ENCODE measurements around the gene PRKCSH. TPM values are rescaled to one million over a fixed set of nuclear protein-coding genes. Genes with fewer than 3 reads are reported as not detected.
"Not testable (repeated sequence)": the region's sequence is repeated elsewhere in the genome, so short reads cannot be mapped to it uniquely, and the experiment has no call there.

Gene PRKCSH
- total RNA-seq, 1 donor from 2014 or later = 100 TPM

DNA sequence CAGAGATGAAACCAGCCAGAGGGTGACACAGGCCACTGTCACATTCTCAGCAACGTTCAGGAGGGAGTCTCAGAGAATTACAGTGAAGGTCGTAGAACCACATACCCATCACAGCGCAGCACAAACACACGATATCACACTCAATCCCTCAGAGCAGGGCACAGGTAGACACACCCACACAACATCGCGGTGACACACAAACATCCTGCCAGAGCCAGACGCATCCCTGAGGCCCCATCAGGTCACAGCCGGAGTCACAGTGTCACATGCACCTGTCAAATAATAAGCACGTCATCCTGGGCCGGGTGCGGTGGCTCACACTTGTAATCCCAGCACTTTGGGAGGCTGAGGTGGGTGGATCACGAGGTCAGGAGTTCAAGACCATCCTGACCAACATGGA is 28.0 kb downstream of the PRKCSH start:
- DNase-seq (ENCODE audit: low spot score) = no peak
- intact Hi-C loops (cut with DNase I) = no loop called here

DNA sequence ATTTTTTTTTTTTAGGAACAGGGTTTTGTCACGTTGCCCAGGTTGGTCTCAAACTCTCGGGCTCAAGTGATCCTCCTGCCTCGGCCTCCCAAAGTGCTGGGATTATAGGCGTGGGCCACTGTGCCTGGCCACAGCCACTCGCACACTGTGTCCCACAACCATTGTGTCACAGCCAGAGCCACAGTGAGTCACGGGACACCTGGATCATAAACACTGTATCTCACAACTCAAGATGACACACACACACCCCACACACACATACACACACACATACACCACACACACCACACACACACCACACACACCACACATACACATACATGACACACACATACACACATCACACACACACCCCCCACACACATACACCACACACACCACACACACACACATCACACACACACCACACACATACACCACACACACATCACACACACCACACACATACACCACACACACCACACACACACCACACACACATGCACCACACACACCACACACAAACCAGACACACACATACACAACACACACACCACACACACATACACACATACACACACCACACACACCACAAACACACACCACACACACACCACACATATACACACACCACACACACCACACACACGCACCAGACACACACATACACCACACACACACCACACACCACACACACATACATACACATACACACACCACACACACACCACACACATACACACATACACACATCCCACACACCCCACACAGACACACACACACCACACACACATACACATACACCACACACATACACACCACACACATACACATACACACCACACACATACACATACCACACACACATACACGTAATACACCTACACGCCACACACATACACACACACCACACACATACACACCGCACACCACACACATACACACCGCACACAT is 29.2 kb downstream of the PRKCSH start:
- no peak for DNase-seq (ENCODE audit: low spot score)
- intact Hi-C loops (cut with DNase I) = no loop called here

DNA sequence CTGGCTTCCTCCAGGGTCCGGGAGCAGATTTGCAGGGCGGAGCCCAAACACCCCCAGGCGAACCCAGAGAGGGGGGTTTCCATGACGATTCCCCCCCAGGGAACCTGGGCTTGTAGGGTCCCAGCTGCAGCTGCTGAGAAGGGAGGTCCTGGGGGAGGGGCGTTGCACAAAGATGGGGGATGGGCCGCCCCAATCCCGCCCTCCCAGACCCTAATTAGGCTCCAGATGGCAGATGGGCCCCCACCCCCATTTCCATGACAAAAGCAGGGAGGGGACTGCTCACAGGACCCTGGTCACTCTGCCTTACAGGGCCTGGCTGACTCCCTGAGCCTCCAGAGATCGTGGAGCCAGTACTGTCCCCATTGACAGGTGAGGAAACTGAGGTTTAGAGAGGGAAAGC is 30.2 kb downstream of the PRKCSH start:
- intact Hi-C loops (cut with DNase I) = no loop called here
- DNase-seq (ENCODE audit: low spot score) = no peak

DNA sequence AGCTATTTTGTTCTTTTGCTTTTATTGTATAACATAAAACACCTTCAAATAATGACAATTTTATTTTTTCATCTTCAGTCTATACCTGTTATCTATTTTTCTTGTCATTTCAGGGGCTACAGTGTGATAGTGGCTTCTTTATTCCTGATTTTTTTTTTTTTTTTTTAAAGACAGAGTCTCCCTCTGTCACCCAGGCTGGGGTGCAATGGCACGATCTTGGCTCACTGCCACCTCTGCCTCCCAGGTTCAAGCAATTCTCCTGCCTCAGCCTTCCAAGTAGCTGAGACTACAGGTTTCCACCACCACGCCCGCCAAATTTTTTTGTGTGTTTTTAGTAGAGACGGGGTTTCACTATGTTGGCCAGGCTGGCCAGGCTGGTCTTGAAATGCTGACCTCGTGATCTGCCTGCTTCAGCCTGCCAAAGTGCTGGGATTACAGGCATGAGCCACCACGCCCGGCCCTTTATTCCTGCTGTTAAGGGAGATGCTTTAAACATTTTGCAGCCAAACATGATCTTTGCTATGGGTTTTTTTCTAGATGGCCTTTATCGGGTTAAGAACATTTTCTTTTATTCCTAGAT is 32.9 kb downstream of the PRKCSH start:
- DNase-seq (ENCODE audit: low spot score); intact Hi-C loops (cut with DNase I): not testable (repeated sequence)

DNA sequence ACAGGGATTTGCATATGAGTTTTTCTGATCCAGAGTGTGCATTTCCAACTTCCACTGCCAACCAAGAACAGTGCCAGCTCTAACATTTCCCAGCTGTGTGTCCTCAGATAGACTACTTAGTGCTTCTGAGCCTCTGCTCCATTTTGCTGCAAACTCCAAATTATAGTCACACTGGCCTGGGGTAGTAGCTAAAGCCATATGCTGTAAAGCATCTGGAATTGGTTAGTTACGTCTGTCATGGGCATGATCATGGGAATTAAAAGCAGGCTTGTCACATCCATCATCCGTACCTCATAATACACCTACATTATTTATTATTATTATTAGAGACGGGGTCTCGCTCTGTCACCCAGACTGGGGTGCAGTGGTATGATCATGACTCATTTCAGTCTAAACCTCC is 38.3 kb downstream of the PRKCSH start:
- intact Hi-C loops (cut with DNase I) = no loop called here
- DNase-seq (ENCODE audit: low spot score) = no peak

DNA sequence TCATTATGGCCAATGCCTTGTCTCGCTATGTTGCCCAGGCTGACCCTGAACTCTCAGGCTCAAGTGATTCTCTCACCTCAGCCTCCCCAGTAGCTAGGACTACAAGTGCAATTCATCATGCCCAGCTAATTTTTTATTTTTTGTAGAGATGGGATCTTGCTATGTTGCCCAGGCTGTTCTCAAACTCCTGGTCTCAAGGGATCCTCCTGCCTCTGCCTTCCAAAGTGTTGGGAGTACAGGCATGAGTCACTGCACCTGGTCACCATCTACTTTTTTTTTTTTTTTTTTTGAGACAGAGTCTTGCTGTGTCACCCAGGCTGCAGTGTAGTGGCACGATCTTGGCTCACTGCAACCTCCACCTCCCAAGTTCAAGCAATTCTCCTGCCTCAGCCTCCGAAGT is 39.9 kb downstream of the PRKCSH start:
- DNase-seq (ENCODE audit: low spot score); intact Hi-C loops (cut with DNase I): not testable (repeated sequence)

DNA sequence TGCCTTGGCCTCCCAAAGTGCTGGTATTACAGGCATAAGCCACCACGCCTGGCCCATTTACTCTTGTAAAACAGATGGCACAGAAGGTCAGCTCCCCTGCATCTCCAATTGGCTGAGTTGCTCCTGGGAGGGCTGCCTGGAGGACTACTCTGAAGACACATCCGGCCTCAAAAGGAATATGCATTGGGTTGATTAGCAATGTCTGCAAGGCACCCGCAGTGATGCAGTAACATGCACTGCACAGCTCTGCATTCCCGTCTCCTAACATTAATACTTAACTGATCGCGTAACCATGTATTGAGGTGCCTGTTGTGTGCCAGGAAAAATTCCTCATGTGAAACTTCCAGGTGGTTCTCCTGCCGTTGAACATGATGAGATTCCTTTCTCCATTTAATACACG is 40.4 kb downstream of the PRKCSH start:
- no peak for DNase-seq (ENCODE audit: low spot score)
- intact Hi-C loops (cut with DNase I) = no loop called here

DNA sequence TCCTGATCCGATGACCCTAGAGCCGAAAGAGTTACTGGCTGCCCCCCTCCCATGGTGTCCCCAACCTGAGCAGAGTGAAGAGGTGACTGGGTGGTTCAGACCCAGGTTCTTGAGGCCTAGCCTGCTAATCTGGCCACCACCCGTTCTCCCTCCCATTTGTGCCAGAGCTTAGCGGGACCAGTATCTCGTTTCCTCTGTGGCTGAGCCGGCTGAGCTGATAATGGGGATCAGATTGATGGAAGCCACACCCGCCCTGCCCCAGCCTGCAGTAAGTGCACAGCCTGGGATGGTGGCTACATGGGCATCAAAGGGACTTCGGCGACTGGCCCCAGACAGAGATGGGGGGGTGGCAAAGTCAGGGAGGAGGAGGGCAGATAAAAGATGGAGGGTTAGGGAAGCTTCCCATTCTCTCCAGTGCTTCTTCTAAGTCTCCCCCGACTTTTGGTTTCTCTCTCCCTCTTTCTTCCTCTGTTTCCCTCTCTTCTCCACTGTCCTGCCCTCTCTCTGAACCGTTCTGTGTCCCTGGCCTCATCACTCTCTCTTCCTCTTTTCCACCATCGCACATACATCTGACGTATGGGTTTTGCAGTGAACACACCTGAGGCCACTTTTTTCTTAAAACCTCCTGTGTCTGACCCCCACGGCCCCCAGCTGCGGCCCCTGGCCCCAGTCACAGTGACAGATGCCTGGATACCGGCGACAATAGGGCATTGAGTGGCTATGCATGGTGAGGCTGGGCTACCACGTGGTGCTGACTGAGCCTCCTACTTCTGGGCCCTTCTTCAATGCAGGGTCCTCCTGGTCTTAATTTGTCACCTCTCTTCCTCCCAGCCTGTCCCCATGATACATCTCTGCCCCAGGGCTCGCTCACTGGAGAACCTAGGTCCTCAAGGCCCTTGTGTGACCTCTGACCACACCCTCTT is 43.0 kb downstream of the PRKCSH start:
- intact Hi-C loops (cut with DNase I) = no loop called here
- no peak for DNase-seq (ENCODE audit: low spot score)

DNA sequence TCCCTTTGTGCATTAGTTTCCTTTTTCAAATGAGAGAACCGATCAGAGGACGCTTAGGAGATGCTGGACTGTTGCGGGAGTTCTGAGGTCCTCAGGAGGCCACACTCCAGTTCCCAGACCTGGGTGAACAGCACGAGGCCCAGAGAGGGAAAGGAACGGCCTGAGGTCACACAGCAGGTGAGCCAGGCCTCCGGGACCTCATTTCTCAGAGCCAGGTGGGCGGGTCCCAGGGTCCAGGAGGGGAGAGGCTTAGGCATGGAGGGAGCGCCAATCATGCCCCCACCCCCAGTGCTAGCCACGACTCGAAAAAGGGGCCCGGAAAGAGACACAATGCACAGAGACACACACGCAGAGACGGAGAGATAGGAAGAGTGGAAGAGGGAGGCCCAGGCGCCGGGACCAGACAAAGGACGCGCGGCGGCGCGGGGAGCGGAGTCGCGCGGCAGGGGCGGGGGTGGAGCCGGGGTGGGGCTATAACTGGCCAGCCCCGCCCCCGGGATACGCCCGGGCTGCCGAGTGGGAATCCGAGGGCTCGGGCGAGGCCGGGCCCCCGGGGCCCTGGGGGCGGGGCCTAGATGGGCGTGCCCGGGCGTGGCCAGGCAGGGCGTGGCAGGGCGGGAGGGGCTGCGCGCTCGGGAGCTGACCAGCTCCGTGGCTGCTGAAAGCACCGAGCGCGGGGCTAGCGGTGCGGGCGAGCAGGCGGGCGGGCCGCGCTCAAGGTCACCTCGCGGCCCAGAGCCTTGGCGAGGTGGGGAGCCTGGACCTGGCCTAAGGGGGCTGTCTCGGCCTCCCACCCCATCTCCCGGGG is 43.9 kb downstream of the PRKCSH start:
- no peak for DNase-seq (ENCODE audit: low spot score)
- intact Hi-C loops (cut with DNase I) = no loop called here

DNA sequence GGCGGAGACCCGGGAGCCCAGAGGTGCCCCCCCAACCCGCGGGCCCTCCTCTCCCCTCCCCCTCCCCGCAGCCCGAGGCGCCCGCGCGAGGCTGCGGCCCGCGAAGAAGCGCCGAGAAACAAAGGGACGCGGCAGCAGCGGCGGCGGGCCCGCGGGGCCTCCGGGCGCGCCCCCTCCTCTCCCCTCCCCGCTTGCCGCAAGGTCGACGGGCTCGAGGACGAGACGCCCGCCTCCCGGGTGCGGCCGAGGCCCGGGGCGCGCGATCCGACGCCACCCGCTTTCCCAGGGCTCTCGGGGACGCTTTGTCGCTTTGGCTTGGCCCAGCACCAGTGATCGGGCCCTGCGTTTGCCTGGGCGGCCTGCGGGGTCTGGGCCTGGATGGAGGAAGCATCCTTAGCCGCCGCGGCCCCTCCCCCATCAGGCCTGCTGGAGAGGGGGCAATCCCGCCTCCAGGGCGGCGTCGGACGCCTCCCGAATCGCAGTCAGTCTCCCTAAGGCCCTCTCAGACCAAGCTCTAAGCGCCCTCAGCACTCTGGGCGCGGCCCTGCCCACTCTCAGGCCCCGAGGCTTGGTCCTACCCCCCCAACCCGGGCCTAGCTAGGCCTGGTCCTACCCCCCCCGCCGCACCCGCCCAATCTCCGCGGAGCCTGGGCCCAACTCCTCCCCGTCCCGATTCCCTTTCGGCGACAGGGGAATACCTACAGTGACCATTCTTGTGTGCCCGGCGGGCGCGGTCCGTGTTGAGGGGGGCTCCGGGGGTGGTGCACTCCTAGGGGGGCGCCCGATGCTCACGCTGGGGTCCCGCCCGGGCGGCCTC is 44.7 kb downstream of the PRKCSH start:
- DNase-seq (ENCODE audit: low spot score) = no peak
- intact Hi-C loops (cut with DNase I) = loop anchor here (5.0 kb wide), 1 partner anchor 98 kb away; the partner anchor contains the start of gene EPOR

DNA sequence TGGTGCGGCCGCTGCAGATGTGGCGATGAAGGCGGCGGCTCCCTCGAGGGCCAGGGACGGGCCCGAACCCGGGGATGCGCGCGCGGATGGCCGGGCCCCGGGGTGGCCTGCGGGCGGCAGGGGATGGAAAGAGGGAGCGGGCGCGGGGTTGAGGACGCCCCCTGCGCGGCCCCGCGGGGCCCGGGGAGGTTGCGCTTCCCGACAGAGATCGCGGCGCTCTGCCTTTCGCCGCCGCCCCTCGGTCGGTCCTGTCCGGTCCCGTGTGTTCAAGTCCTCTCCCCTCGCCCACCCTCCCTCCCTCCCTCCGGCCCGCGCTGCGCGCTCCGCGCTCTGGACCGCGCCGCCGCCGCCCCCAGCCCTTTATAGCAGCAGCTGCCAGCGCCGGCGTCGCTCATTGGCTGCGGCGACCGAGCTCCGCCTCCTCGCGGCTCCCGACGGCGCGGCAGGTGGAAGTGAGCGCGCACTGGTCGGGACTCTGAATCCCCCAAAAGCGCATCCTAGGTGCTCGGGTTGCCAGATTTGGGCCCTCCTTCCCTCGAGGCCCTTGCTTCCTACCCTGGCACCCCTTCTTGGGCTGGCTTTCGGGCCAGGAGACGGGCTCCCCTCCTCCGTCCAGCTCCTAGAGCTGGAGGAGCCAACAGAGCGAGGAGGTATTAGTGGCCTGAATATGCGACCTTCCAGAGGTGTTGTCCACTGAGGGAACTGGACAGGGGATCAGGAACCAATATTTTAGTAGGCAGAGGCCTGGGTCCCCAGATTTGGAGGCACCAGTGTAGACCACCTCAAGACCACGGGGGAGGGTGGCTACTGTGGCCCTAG is 45.5 kb downstream of the PRKCSH start, which contains the start of gene ELAVL3:
Gene ELAVL3, minus strand, starts transcription at position 332 of the 819 bp plus-strand sequence. CDS start 438 bp downstream, outside the sequence.
- intact Hi-C loops (cut with DNase I) = loop anchor here (5.0 kb wide), 1 partner anchor 99 kb away; the partner anchor contains the start of gene EPOR
- no peak for DNase-seq (ENCODE audit: low spot score)

DNA sequence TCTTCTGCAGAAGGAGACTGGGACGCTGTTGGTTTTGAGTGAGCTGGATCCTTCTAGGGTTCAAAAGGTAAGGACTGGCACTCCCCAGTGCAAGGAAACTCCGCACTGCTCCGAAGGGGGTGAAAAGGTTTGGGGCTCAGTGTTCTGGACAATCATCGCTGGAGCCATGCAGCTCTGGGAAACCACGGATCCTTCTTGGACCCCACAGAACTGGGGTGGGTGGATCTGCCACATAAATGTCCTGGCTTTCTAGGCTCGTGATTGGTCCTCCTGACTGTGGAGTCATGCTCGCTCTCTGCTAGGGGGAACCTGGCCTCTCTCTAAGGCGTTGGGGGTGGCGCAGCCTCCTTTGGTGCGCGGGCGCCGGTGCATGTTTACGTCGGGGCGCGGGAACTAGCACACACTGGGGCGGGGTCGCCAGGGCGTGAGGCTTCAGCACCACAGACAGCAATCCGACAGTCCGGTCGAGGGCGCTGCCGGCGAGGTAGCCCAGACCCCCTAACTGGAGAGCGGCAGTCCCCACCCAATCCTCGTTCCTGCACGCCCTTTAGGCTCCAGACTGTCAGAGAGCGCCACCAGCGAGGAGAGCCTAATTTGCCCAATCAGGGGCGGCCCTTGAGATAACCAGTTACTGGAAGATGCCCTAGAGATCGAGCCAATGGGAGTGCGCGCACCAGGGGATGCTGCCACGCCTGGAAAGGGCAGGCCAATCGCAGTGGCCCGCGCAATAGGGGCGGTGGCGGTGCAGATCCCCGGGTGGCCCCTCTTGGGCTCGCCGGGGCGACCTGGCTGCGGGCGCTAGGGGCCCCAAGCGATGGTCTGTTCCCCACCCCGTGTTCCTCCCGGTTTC is 46.3 kb downstream of the PRKCSH start:
- DNase-seq (ENCODE audit: low spot score) = peak; percentile 81
- intact Hi-C loops (cut with DNase I) = loop anchor here (2.0 to 5.0 kb wide), 2 partner anchors 99 to 345 kb away; partner anchors contain the start of gene EPOR

DNA sequence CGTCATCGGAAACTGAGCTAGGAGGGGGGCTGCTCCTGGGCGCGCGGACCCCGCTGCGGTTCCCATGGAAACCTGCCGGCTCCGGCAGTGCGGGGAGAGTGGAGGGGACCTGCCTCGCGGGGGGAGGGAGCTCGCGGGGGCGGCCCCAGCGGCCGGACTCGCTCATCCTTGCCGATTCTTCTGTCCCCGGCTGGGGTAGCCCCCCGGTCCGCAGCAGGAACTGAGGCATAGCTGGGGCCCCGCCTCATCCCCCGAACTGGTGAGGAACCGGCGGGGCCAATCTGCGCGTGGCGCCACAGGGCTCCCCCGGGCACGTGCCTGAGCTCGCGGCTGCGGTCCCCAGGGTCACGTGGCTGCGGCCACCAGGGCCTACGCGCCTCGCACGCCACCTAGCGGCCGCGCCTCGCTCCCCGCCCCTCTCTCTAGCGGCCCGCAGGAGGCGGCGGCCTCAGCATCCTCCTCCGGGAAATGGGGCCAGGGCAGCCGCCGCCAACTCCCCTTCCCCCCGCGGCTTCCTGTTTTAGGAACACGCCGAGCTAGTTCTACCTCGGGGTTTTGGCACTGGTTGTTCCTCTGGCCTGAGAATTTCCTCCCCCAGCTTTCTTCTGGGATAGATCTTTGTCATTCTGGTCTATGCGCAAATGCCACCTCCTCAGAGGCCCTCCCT is 47.1 kb downstream of the PRKCSH start:
- DNase-seq (ENCODE audit: low spot score) = peak; percentile 89
- intact Hi-C loops (cut with DNase I) = loop anchor here (2.0 to 5.0 kb wide), 2 partner anchors 100 to 346 kb away; partner anchors contain the start of gene EPOR

DNA sequence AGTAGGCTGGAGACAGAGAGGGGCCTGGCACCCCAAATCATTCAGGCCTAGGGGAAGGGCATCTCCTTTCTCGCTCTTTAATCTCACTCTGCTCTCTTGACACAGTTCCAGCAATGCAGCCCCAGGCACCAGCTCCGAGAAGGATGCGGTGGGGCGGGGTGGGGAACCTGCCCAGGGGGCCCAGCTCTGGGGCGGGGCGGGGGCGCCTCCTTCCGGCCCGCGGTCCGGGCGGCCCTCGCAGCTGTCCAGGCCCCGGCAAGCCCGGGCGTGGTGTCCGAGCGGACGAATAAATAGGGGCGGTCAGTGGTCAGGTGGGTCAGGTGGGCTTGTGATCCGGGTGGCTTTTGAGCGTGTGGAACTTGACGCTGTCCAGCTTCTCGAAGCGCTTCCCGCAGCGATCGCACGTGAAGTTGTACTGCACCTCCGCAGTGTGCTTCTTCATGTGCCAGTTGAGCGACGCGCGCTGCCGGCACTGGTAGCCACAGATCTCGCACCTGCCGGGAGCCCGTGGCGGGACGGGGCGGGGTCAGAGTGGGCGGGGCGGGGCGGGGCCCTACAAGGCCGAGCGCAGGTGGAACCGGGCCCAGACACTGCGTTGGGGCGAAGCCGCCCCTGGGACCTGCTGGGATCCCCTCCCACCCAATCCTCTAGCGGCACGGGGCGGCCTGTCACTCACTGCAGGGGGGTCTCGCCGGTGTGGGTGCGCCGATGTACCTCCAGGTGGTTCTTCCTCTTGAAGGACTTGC is 48.1 kb downstream of the PRKCSH start:
- DNase-seq (ENCODE audit: low spot score) = no peak
- intact Hi-C loops (cut with DNase I) = loop anchor here (2.0 to 5.0 kb wide), 2 partner anchors 101 to 347 kb away; partner anchors contain the start of gene EPOR

DNA sequence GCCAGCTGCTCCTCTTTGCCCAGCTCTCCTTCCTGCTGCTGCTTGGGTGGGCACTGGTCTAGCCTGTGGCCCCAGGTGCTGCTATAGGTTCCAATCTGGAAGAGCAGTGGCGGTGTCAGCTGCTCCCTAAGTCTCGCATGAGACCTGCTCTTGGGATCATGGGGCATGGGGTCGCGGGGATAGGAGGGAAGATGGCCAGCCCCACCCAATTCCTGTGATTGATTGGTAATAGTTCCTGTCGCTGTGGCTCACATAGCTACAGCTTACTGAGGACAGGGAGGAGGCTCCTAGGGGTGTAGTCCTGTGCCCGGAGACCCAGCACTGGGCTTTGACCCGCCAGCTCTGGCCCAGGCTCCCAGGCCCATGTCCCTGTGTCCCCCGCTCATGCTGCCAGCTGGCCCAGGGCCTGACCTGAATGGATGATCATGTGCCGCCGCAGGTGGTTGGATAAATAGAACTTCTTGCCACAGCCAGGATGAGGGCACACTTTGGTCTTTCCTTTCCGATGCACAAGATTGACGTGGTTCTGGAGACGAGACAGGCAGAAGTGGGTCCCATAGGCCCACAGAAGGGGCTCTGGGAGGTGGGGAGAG is 49.9 kb downstream of the PRKCSH start:
- intact Hi-C loops (cut with DNase I) = no loop called here
- DNase-seq (ENCODE audit: low spot score) = no peak

Data from cardiac septum (tissue), 1 donor.